ENCODE results near the gene WNT11.

The WNT11 gene

GRCh38 chr11:76217653-76218160 lies 11.4 kb upstream of the WNT11 start:
- no peak for DNase-seq

GRCh38 chr11:76216536-76217325 lies 10.4 kb upstream of the WNT11 start:
- DNase-seq, result no peak

- no peak for DNase-seq
These were observed 9.6 kb upstream of the WNT11 start for GRCh38 chr11:76215941-76216340.

GRCh38 chr11:76214968-76215548 lies 8.8 kb upstream of the WNT11 start:
- no peak for DNase-seq

- DNase-seq, result no peak
These were observed 7.9 kb upstream of the WNT11 start for GRCh38 chr11:76214186-76214585.

GRCh38 chr11:76212086-76213035 lies 6.1 kb upstream of the WNT11 start:
- no peak for DNase-seq

- DNase-seq, result no peak
These were observed 4.9 kb upstream of the WNT11 start for GRCh38 chr11:76210931-76211851.

- no peak for DNase-seq
These were observed 4.0 kb upstream of the WNT11 start for GRCh38 chr11:76209973-76210930.

GRCh38 chr11:76209375-76209972 lies 3.2 kb upstream of the WNT11 start:
- no peak for DNase-seq

- DNase-seq, result peak; percentile 78
These were observed 2.4 kb upstream of the WNT11 start for GRCh38 chr11:76208438-76209374.

GRCh38 chr11:76207642-76208401 lies 1.5 kb upstream of the WNT11 start:
- DNase-seq, result peak; percentile 77

GRCh38 chr11:76206077-76206326 lies 300 bp downstream of the WNT11 start:
- DNase-seq, result no peak

GRCh38 chr11:76205252-76206076 lies 838 bp downstream of the WNT11 start:
- no peak for DNase-seq

- no peak for DNase-seq
These were observed 2.4 kb downstream of the WNT11 start for GRCh38 chr11:76203937-76204336.

GRCh38 chr11:76203131-76203925 lies 3.0 kb downstream of the WNT11 start:
- DNase-seq, result no peak

GRCh38 chr11:76201672-76202412 lies 4.5 kb downstream of the WNT11 start:
- DNase-seq, result no peak

Data from inflammatory macrophage treated with lipopolysaccharide for 4 hours (primary cell).